GM04503 (cell line): Measurements from ENCODE around the gene ROMO1.

Experiments
- DNase-seq: peaks from one replicate; pipeline ENCODE4 v3.0.0-alpha.2; 2012; ENCODE audit warnings: low read depth

Gene ROMO1

DNA sequence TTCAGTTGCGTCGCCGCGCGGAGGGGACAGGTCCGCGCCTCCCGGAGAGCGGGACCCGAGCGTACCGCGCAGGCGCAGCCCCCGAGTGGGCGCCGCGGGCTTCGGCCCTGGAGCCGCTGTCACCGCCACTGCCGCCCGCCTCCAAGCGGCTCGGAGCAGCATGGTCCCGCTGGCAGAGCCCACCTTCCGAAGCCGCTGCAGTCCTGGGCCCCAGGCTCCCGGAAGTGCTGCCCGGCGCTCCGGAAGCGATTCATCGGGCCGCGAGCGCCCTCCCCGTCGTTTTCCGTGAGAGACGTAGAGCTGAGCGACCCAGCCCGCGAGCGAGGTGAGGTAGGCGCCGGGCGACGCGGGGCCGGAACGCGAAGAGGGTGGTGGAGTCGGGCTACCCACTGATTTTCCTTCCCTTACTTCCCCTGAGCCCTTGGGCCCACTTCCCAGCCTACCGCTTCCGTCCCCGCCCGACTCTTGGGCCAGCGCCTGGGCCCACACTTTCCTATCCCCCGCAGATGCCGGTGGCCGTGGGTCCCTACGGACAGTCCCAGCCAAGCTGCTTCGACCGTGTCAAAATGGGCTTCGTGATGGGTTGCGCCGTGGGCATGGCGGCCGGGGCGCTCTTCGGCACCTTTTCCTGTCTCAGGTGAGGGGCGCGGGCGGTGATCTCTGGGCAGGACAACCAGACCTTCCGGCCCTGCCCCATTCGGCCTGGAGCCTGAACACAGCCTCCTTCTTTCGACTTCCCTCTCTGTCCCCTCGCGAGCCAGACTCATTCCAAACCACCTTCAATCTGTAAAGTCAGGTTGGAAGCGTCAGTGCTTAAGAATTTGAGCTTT is at the start of gene ROMO1, which contains the start of gene NFS1:
ROMO1 (plus strand) TSS at position 279 of the 830 bp plus-strand sequence; CDS start at position 507, 228 bp downstream.
NFS1 (minus strand) TSS at position 226 of the 830 bp plus-strand sequence; CDS start at position 162, 64 bp downstream.
- no peak for DNase-seq

DNA sequence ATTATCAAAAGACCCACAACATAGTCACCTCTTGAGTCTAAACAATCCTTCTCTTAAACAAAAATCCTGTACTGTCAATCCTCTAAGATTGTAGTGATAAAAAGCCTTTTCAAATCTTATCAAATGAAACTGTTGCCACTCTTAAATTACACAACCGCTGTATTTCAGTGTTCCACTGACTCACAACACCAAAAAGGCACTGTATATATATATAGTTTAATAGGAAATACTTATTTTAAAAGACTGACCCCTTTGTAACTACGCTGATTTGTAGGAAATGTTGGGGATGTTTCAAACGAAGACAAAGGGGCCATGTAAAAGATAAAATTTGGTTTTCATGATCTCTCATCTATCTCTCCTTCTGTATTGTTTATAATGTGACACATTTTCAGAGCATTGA is 48.6 kb upstream of the ROMO1 start:
- DNase-seq = no peak

DNA sequence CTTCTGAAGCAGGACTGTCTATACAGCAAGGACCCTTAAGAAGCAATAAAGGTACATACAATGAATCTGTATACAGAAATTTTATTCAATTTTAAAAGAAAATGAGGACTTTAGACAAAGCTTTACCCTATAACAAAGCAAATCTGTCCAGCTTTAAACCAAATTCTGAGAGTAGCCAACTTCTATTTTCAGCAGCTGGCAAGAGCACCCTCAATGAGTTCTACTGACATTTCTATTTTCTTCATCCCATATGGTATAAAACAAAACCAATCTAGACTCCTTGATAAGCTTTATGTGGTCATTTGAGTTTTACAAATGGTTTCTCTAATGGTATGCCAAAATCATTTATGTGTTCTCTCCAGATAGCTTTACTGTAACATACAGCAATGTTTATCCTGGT is 47.2 kb upstream of the ROMO1 start:
- DNase-seq = no peak

DNA sequence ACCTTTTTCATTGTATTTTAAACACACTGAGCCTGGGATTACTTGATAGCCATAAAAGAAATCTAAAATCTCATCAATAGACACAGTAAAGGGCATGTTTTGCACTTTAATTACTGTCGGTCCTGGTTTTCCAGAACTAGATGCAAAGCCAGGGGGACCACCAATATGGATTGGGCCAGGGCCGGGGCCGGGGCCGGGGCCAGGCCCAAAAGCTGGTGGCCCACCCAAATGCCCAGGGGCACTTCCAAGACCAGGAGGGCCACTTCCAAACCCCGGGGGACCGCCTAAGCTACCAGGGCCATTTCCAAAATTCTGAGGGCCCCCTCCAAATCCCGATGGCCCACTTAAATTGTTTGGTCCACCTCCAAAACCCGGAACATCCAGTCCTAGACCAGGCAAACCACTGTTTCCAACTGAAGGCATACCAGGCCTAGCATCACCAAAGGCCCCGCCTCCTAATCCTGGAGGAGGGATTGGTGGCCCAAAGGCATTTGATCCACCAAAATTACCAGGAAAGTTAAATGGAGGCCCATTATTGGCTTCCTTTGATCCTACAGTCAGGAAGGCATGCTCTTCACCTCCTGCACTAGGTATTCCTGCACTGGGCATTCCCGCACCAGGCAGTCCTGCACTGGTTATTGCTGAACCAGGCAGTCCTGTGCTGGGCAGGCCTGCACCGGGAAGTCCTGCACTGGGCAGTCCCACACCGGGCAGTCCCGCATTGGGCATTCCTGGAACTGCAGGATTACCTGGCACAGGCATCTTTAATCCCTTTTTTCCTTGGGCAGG is 46.4 kb upstream of the ROMO1 start:
- DNase-seq = no peak

DNA sequence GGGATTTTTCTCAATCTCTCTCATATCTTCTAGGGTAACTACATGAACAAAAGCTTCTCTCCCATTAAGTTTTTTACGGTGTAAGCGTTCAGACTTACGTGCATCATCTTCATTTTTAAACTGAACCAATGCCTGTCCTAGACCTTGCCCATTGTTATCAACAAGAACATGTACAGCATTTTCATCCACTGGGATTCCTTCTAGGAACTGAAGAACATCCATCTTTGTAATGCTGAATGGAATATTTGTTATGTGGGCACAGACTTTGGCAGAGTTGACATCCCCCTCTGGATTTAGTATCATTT is 45.8 kb upstream of the ROMO1 start:
- DNase-seq = no peak

DNA sequence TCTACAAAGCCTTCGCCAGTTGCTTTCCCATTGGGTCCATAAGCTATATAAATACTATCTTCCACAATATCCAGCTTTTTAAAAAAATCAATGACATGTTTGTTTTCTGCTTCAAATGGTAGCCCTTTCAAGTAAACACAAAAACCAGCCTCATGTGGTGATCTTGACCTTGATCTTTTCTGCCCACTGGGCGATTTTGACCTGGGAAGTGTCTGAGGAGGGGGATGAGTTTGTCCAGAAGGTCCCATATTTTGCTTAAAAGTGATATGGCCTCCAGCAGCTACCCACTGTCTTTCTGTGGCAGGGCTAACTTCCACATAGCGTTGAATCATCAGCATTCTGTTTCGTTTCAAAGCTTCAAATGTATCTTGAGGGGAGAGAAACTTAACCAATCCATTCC is 45.3 kb upstream of the ROMO1 start:
- DNase-seq = no peak

DNA sequence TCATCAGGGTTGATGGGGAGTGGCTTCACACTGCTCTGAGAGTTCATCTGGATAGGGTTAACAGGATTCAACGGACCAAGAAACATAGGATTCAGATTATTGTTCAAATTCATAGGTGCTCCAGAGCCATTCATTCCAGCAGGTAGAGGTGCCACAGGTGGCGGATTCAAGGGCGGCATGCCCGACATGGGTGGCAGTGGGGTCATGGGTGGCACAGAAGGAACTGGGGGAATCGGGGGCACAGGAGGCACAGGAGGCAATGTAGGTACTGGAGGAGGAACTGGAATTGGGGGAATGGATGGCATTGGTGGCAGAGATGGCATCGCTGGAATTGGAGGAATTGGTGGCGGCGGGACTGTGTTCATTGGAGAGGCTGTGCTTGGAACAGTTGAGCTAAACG is 44.8 kb upstream of the ROMO1 start:
- DNase-seq = no peak

DNA sequence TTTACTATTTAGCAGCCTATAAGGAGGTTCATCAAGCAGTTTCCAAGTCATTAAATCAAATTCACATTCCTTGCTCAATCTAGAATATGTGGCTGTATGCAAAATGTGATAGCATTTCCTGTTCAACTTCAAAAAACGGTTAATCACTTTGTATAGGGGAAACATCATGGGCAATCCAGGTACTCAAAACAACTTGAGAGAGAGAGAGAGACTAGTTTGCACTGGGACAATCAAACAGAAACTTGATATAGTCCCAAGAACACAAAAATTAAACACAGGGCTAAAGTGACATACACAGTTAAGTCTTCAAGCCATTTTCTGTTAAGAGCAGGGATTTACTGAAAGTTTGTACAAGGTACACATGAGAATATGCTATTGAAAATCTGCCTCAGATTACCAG is 41.9 kb upstream of the ROMO1 start:
- no peak for DNase-seq

DNA sequence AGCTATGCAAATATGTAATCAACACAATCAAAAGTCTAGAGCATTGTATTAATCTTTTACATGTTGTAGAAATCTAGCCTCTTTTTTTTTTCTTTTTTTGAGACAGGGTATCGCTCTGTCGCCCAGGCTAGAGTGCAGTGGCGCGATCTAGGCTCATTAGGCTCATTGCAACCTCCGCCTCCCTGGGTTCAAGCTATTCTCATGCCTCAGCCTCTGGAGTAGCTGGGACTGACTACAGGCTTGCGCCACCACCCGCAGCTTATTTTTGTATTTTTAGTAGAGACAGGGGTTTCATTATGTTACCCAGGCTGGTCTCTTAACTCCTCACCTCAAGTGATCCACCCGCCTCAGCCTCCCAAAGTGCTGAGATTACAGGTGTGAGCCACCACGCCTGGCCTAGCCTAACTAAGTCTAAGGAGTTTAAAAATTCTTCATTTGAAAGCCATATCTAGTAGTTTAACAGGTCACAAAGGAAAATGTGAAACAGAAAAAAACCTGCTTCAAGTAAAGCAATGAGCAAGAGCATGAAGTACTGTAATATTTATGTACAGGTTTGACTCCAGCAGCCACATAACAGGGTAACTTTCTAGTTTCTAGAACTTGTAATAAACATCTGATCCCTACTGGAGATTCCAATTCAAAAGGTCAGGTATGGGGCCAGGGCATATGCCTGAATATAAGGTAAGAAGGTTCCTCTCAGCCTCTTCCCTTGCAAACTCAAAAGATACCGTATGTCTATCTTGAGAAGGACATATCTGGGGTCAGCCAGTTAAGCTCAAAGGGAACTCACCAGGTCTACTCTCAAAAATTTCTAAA is 38.9 kb upstream of the ROMO1 start:
- no peak for DNase-seq

DNA sequence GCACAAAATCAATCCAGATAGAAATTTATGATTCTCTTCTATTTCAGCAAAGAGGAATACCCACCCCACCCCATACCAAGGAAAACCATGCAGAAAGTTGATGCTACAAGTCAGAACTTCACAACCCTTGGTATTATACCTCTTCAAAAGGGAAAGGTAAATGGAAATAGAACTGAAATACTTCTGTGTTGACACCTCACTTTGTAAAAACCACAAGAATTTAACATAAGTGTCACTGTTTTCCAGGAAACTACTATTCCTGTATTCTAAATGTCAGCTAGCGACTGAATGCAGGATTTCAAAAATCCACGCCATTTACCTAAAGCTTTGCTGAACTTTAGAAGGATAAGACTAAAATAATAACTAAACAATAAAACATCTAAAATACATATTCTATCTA is 38.2 kb upstream of the ROMO1 start:
- DNase-seq = no peak

DNA sequence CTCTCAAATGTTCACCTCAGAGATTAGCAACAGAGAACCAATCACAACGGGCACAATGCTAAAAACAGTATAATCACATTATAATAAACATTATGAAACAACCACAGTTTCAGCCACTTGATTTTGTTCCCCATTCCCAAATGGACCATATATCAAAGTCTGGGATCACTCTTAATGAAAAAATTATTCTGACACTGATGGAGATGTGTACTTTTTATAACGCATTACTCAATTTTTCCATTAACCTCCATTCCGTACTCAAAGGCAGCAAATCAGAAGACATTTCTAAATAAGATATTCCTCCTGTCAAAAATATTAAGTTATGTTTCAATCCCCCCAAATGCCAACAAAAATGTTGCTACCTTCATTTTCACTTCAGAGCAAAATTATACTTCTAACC is 37.3 kb upstream of the ROMO1 start:
- no peak for DNase-seq

DNA sequence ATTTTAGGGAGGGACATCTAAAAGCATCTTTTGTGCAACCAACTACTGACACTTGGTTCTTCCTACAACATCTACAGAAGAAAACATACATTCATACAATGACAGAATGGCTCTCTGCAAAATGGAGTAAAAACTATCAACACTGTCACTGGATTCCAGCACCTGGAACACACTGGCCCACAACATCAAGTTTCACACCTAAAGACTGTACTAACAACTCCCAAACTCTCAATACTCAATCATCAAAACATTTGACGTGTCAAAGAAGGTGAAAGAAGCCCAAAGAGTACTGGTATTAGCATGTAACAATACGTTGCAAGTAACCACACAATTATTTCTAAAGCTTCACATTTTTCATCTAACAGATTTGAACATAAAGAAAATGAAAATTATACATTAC is 36.7 kb upstream of the ROMO1 start:
- DNase-seq = no peak

DNA sequence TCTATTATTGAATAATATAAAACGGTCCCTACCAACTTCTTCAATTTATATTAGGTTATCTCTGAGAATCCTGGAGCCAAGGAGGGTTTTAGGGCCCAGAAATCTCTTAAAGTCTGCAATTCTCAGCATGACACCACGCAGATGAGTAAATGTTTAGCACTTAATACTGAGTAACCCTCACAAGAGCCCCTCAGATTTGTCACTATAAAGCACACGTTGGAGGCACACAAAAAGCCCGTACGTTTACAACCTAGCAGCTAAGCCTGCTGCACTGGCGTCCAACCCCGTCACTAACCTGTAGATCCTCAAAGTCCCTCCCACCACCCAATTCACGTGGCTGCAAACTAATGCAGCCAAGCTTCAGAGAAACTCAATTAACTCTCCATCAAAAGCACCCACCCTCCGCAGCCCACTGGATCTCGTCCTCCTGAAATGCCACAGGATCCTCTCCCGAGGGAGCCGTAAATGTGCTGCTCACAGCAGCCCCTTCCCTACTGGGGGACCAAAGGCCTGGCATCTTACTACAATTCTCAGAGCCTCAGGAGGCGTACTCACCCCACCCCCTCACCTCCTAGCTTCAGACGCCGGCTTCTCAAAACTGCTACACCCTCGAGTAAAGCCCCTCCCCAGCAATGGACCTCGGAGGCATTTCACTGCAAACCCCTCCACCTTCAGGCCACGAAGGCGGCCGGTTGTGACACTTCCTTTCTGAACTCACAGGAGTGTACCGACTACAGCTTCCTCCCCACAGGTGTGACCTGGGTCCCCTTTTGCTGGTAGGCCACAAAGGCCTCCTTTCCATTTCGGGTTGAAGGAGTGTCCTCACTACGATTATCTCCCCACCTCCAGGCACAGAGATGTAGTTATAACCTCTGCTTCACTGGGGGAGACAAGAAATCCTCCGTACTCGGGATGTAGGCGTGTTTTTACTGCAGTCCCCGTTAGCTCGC is 35.4 kb upstream of the ROMO1 start:
- DNase-seq = no peak

DNA sequence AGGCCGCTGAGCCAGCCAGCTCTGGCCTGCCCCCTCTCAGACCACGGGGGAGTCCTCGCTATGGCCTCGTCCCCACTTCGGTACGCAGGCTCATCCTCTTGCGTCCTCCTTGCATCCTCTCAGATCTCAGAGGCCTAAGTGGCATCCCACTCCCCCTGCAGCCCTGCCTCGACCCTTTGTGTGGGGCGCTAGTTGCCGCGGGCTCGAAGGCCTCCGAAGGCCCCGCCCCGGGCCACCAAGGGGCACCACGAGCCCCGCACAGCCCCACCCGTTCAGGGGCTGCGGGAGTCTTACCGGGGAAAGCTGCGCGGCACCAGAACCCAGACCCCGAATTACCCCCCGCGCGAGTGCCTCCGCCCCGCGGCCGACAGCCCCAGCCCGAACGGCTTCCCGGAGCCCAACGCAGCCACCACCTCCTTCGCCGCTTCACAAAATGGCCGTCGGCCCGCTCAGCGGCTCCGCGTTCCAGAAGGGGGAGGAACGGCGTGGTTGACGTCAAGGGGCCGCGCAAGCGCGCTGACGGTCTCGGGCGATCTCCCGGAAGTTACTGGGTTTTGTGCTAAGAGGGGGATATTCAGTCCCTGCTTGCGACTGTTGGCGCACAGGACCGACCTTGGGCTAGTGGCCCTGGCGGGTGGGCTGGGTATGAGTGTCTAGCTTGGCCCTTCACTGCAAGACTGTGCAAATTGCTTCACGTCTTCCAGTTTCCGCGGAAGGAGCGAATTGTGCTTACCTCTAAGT is 34.6 kb upstream of the ROMO1 start, which contains the start of the genes CPNE1 and RBM12:
CPNE1 (minus strand) TSS at position 435 of the 741 bp plus-strand sequence. CDS start 31,977 bp downstream, outside the sequence.
RBM12 (minus strand) TSS at position 435 of the 741 bp plus-strand sequence. CDS start 9,578 bp downstream, outside the sequence.
- DNase-seq = peak; percentile 61

DNA sequence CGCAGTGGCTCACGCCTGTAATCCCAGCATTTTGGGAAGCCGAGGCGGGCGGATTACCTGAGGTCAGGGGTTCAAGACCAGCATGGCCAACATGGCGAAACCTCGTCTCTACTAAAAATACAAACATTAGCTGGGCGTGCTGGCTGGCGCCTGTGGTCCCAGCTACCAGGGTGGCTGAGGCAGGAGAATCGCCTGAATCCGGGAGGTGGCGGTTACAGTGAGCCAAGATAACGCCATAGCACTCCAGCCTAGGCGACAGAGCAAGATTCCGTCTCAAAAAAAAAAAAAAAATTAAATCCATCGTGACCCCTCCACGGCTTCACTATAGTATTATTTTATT is 33.3 kb upstream of the ROMO1 start:
- no peak for DNase-seq

DNA sequence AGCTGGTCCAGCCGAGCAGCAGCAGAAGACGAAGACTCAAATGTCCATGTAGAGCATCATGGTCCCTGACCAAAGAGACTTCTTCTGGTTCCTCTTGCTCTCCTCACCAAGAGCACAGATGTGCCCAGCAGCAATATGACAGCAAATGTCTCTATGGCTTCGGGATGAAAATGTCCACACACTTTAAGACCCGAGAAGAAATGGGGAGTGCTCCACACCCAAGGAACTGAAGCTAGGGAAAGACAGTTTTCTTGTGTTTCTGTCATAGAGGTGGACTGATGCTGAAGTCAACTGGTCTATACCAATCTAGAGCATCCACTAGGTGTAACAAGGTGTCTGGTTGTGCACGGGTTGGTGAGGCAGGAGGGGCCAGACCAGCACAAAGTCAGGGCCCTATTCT is 30.0 kb upstream of the ROMO1 start:
- no peak for DNase-seq

DNA sequence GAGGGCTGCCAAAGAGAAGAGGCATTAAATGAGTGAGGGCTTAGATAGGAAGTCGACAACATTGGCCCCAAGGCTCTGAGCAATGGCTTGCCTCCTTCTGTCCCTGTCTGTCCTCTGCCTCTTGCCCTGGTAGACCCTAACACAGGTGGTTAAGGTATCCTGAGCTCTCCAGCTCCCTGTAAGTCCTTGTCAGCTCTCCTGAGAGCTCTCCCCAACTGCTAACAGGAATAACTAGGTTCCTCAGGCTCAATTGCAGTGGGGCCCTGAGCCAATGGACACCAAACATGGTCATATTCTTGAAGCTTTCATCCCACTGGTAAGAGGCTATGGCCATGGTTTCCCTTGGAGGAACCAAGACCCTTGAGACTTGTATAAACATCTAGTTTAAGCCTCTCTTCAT is 29.5 kb upstream of the ROMO1 start:
- DNase-seq = no peak

DNA sequence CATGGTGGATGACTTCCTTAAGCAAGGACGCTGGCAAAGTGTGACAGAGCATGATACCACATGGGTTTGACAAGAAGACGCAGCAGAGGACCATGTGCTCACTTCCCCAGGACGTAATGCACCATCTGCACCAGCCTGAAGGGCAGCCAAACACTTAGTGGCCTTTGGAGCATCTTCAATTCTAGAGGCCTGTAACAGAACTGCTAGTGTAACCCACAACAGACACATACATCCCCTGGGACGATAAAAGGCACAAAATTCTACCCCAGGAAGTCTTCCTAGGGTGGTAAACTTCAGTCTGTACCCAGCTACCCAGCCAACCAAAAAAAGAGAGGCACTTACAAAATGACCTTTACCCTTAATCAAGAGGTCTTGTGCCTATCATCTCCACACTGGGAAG is 25.3 kb upstream of the ROMO1 start:
- DNase-seq = no peak

DNA sequence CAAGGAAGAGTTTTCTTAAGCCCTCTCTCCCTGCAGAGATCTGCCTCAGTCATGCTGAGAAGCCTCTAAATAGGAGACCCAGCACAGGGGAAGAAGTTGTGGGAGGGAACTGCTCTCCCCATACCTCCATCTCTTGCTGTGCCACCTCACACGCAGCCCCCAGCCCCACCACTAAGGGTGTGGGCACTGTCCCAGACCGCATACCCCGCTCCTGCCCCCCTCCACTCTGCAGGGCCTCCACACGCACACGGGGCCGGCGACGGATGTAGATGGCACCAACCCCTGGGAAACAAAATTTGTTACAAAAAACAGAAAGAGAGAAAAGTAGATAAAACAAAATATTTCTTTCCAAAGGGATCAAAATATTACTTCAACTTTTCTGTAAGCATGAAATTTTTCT is 24.3 kb upstream of the ROMO1 start:
- no peak for DNase-seq

DNA sequence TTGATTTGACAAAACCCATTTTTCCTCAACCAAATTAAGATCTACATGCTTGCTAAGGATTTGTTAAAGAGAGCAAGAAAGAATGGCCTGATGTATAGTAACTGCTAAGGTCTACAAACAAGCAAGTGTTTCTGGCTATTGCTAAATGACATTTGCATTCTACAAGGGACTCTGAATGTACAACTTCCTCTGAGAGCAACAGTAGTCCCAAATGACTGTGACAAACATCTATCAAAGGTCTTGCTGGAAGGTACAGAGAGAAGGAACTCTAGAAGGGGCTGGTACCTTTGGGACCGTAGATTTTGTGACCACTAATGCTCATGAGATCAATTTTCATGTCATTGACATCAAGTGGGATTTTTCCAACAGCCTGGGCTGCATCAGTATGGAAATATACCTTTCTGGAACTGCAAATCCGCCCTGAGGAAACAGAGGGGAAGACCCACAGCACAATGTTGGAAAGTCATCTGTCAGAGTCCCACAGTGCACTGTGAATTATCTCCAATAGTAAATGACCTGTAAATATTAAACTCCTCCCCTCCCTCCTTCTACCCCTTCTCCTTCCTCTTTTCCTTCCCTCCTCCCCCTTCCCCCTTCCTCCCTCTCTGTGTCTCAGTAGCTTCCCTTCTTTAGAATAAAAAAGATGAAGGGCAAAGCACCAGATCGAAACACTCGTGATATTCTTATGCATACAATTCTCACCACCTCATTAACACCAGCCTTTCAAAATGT is 18.6 kb upstream of the ROMO1 start:
- DNase-seq = no peak
